H1 (cell line): ENCODE measurements around the gene TLR5. TPM values are rescaled to one million over a fixed set of nuclear protein-coding genes. Genes with fewer than 3 reads are reported as not detected.

ENCODE experiments used
- CTCF ChIA-PET: fragments of 300-600 bp; sonication (Branson Sonifier 250); formaldehyde crosslinking; loops from one replicate; lab custom pipeline; 2021; ENCODE audit not compliant: partially characterized antibody; lab: Charles Lee
- POLR2A ChIA-PET: fragments of 300-600 bp; sonication (Branson Sonifier 250); formaldehyde crosslinking; loops from one replicate; lab custom pipeline; 2021; ENCODE audit warnings: inconsistent platforms; ENCODE audit not compliant: partially characterized antibody; lab: Charles Lee
- DNase-seq, 2 experiments: peaks; one replicate each; pipeline versions ENCODE4 v3.0.0 to v3.0.0-alpha.2; 2010 to 2022; ENCODE audit warnings: low spot score in 2 of 2, low read depth in 1 of 2, mixed read lengths in 1 of 2
- FAIRE-seq: peaks from 2 replicates; lab custom pipeline; 2011; peaks lifted over from hg19 to GRCh38; lab: Jason Lieb, UNC
- H2AFZ ChIP-seq: 2 replicates; pipeline ENCODE4 v1.8.1; 2012; ENCODE audit warnings: low read length, inconsistent platforms
- H2AK5ac ChIP-seq: 2 replicates; pipeline ENCODE4 v1.6.1; 2013; ENCODE audit warnings: low read depth, low read length
- H2BK120ac ChIP-seq: replicated peaks from 2 replicates; pipeline ENCODE3; 2013; ENCODE audit warnings: low read depth, low read length, inconsistent platforms
- H2BK12ac ChIP-seq: 2 replicates; pipeline ENCODE4 v1.6.1; 2013; ENCODE audit warnings: low read depth, low read length
- H2BK15ac ChIP-seq: 2 replicates; pipeline ENCODE4 v1.6.1; 2013; ENCODE audit warnings: low read length
- H2BK20ac ChIP-seq: 2 replicates; pipeline ENCODE4 v1.6.1; 2013; ENCODE audit warnings: low read length
- H2BK5ac ChIP-seq: 2 replicates; pipeline ENCODE4 v1.6.1; 2013; ENCODE audit warnings: low read depth, low read length
- H3K14ac ChIP-seq: 2 replicates; pipeline ENCODE4 v1.6.1; 2013; ENCODE audit warnings: inconsistent platforms; ENCODE audit not compliant: insufficient read length
- H3K18ac ChIP-seq: 2 replicates; pipeline ENCODE4 v1.6.1; 2013; ENCODE audit warnings: low read length; ENCODE audit errors: extremely low read depth
- H3K23ac ChIP-seq: 2 replicates; pipeline ENCODE4 v1.6.1; 2013; ENCODE audit warnings: inconsistent platforms; ENCODE audit not compliant: insufficient read length
- H3K23me2 ChIP-seq: 2 replicates; pipeline ENCODE4 v1.6.1; 2013; ENCODE audit warnings: low read depth, low read length
- H3K27ac ChIP-seq: 2 replicates; pipeline ENCODE4 v1.6.1; 2011; ENCODE audit warnings: low read depth, low read length, inconsistent platforms
- H3K27me3 ChIP-seq, 4 experiments: replicated peaks in 1 of 4; 1 replicate in 1 of 4; 2 replicates in 3 of 4; pipeline versions ENCODE4 v1.6.1 to v1.8.1; 2011 to 2013; ENCODE audit warnings: low read length in 3 of 4, mild to moderate bottlenecking in 3 of 4, inconsistent platforms in 2 of 4, mixed read lengths in 2 of 4, moderate library complexity in 1 of 4; ENCODE audit not compliant: control insufficient read depth in 3 of 4, insufficient read depth in 3 of 4; ENCODE audit errors: extremely low read depth in 1 of 4
- H3K36me3 ChIP-seq, 4 experiments: 2 replicates each; pipeline versions ENCODE4 v1.6.1 to v1.8.1; 2011 to 2013; ENCODE audit warnings: mild to moderate bottlenecking in 4 of 4, low read length in 3 of 4, moderate library complexity in 2 of 4, control low read depth in 1 of 4, inconsistent platforms in 1 of 4; ENCODE audit not compliant: insufficient read depth in 4 of 4, control insufficient read depth in 2 of 4
- H3K4ac ChIP-seq: replicated peaks from 2 replicates; pipeline ENCODE3; 2013; ENCODE audit warnings: low read length, low read depth, mixed read lengths, inconsistent platforms; ENCODE audit not compliant: insufficient read length
- H3K4me1 ChIP-seq, 4 experiments: replicated peaks in 1 of 4; 1 replicate in 1 of 4; 2 replicates in 3 of 4; pipeline versions ENCODE4 v1.6.1 to v1.8.1; 2011 to 2013; ENCODE audit warnings: low read length in 3 of 4, inconsistent platforms in 2 of 4, mixed read lengths in 1 of 4; ENCODE audit not compliant: insufficient read depth in 4 of 4, control insufficient read depth in 3 of 4
- H3K4me2 ChIP-seq, 2 experiments: 2 replicates each; pipeline versions ENCODE4 v1.6.1 to v1.8.1; 2011 to 2013; ENCODE audit warnings: low read depth in 2 of 2, low read length in 2 of 2, control low read depth in 1 of 2, inconsistent platforms in 1 of 2, mild to moderate bottlenecking in 1 of 2; ENCODE audit not compliant: insufficient read depth in 1 of 2
- H3K4me3 ChIP-seq, 4 experiments: fragments of 200-600, 300-600 bp in 1 of 4; sonication (generic), shearing (Covaris generic), sonication (Bioruptor Twin) in 1 of 4; 2 replicates each; pipeline versions ENCODE4 v1.5.1 to v1.8.1; 2011 to 2016; ENCODE audit warnings: low read length in 4 of 4, low read depth in 3 of 4, control low read depth in 2 of 4, inconsistent platforms in 2 of 4, mild to moderate bottlenecking in 2 of 4, mixed read lengths in 1 of 4, moderate library complexity in 1 of 4; ENCODE audit not compliant: insufficient read depth in 2 of 4; ENCODE audit errors: extremely low read depth in 1 of 4
- H3K56ac ChIP-seq: replicated peaks from 2 replicates; pipeline ENCODE3; 2013; ENCODE audit warnings: low read depth, mild to moderate bottlenecking, mixed read lengths, low read length, inconsistent platforms; ENCODE audit not compliant: insufficient read length
- H3K79me1 ChIP-seq: 2 replicates; pipeline ENCODE4 v1.6.1; 2013; ENCODE audit warnings: low read depth, low read length, control low read depth
- H3K79me2 ChIP-seq, 2 experiments: 2 replicates each; pipeline versions ENCODE4 v1.6.1 to v1.8.1; 2012 to 2013; ENCODE audit warnings: low read length in 2 of 2, mild to moderate bottlenecking in 2 of 2, inconsistent platforms in 1 of 2; ENCODE audit not compliant: insufficient read depth in 2 of 2, control insufficient read depth in 1 of 2
- H3K9ac ChIP-seq, 4 experiments: replicated peaks in 1 of 4; 1 replicate in 1 of 4; 2 replicates in 3 of 4; pipeline versions ENCODE4 v1.6.1 to v1.8.1; 2011 to 2013; ENCODE audit warnings: low read depth in 3 of 4, low read length in 3 of 4, control low read depth in 2 of 4, mild to moderate bottlenecking in 2 of 4, moderate library complexity in 2 of 4, inconsistent platforms in 1 of 4; ENCODE audit errors: extremely low read depth in 1 of 4
- H3K9me3 ChIP-seq, 2 experiments: 2 replicates each; pipeline versions ENCODE4 v1.6.1 to v1.8.1; 2012 to 2013; ENCODE audit warnings: mild to moderate bottlenecking in 2 of 2, moderate library complexity in 2 of 2, control low read depth in 1 of 2, inconsistent platforms in 1 of 2, low read depth in 1 of 2, low read length in 1 of 2, mixed read lengths in 1 of 2; ENCODE audit not compliant: insufficient read depth in 2 of 2
- H4K20me1 ChIP-seq, 2 experiments: replicated peaks in 1 of 2; 2 replicates each; pipeline versions ENCODE3 to v1.8.1; 2011 to 2013; ENCODE audit warnings: inconsistent platforms in 2 of 2, low read length in 2 of 2, mild to moderate bottlenecking in 1 of 2; ENCODE audit not compliant: insufficient read depth in 2 of 2, control insufficient read depth in 1 of 2
- H4K5ac ChIP-seq: 2 replicates; pipeline ENCODE4 v1.6.1; 2013; ENCODE audit warnings: low read length, low read depth, mixed read lengths, inconsistent platforms; ENCODE audit not compliant: insufficient read length
- H4K8ac ChIP-seq: 2 replicates; pipeline ENCODE4 v1.8.0; 2013; ENCODE audit warnings: mild to moderate bottlenecking, moderate library complexity, low read length, inconsistent platforms; ENCODE audit not compliant: insufficient read depth; ENCODE audit errors: extremely low read depth
- H4K91ac ChIP-seq: replicated peaks from 2 replicates; pipeline ENCODE3; 2013; ENCODE audit warnings: low read length, mixed read lengths, inconsistent platforms; ENCODE audit not compliant: insufficient read length
- BACH1 ChIP-seq: IDR thresholded peaks from 2 replicates; pipeline ENCODE4 v1.6.1; 2012; ENCODE audit warnings: low read length, improper control_type of control experiment
- BCL11A ChIP-seq, 2 experiments: IDR thresholded peaks; one replicate each; pipeline ENCODE4 v1.6.1; 2011; ENCODE audit warnings: low read depth in 2 of 2, low read length in 2 of 2, mild to moderate bottlenecking in 2 of 2
- BRCA1 ChIP-seq: IDR thresholded peaks from 2 replicates; pipeline ENCODE4 v1.6.1; 2012; ENCODE audit warnings: low read depth, low read length, improper control_type of control experiment
- E2F6 ChIP-seq: IDR thresholded peaks from 2 replicates; pipeline ENCODE4 v1.6.1; 2012; ENCODE audit warnings: inconsistent platforms
- MAX ChIP-seq: IDR thresholded peaks from 2 replicates; pipeline ENCODE4 v1.6.1; 2012; ENCODE audit warnings: inconsistent platforms
- RFX5 ChIP-seq: IDR thresholded peaks from 2 replicates; pipeline ENCODE4 v1.6.1; 2011; ENCODE audit warnings: low read depth, low read length, improper control_type of control experiment, borderline replicate concordance
- SAP30 ChIP-seq: fragments of 300-600 bp; sonication (generic); IDR thresholded peaks from 2 replicates; pipeline ENCODE4 v1.7.1; 2012; ENCODE audit warnings: low read length, moderate library complexity, mild to moderate bottlenecking, inconsistent platforms; ENCODE audit not compliant: insufficient read depth, insufficient replicate concordance
- SP1 ChIP-seq: IDR thresholded peaks from 2 replicates; pipeline ENCODE4 v1.6.1; 2011; ENCODE audit warnings: low read depth, low read length
- SP4 ChIP-seq: IDR thresholded peaks from 2 replicates; pipeline ENCODE4 v1.6.1; 2012; ENCODE audit warnings: low read length, inconsistent platforms
- TEAD4 ChIP-seq: IDR thresholded peaks from 2 replicates; pipeline ENCODE4 v1.6.1; 2012; ENCODE audit warnings: low read depth, low read length, inconsistent platforms, mixed read lengths
- WGBS, 2 experiments: shearing (Covaris generic) in 1 of 2; methylation state at CpG; one replicate each; pipeline versions ENCODE4 v1.1.6 to v1.1.7; 2013 to 2015; ENCODE audit warnings: low lambda C conversion rate in 2 of 2, mixed read lengths in 2 of 2, inconsistent platforms in 1 of 2, low coverage in 1 of 2, missing lambda C conversion rate in 1 of 2; ENCODE audit not compliant: insufficient replicate concordance in 2 of 2, insufficient coverage in 1 of 2, insufficient read length in 1 of 2; ENCODE audit errors: extremely low coverage in 1 of 2, missing lambda C conversion rate in 1 of 2; 5-methylcytosine and 5-hydroxymethylcytosine counted together
- polyA plus RNA-seq, 7 experiments: library from polyadenylated mRNA; depleted of rRNA in 3 of 7; stranded (reverse) in 5 of 7; unstranded in 2 of 7; fragments of >200 nt in 5 of 7; fragments of 200-250 nt in 2 of 7; gene quantifications; 1 replicate in 5 of 7; 2 replicates in 1 of 7; 4 replicates in 1 of 7; pipeline versions ENCODE4 v1.2.1 to v1.2.3, GENCODE V29; 2011 to 2013; ENCODE audit warnings: missing spikeins in 2 of 7, mixed read lengths in 2 of 7
- total RNA-seq: library from RNA; stranded (reverse); fragmentation: NEBNext Ultra II Directional; extraction: Animal tissue kit (Norgen Biotek cat#: 25700); gene quantifications from 2 replicates; pipeline ENCODE4 v1.2.1, GENCODE V29; 2021

Gene TLR5
- total and polyA plus RNA-seq, 2 of the 8 experiments (the other 6 are each of a cell fraction or from before 2014, with no cell fraction given) = 0.35 to 0.74 TPM

- Histone ChIP-seq H2BK20ac (no peak overlapping the region), H4K91ac (no peak overlapping the region), H2BK5ac (no peak overlapping the region), H3K4me2 (no peak overlapping the region), H3K36me3 (no peaks in the 10 kb centered on the region), H3K27me3 (no peaks in the 10 kb centered on the region), H3K79me2 (no peaks in the 10 kb centered on the region), H3K27ac (no peak overlapping the region), H2AFZ (no peak overlapping the region), H3K23me2 (no peaks in the 10 kb centered on the region), H2BK120ac (no peak overlapping the region), H4K20me1 (no peaks in the 10 kb centered on the region), H4K8ac (no peak overlapping the region), H3K79me1 (no peaks in the 10 kb centered on the region), H4K5ac (no peak overlapping the region), H3K14ac (no peak overlapping the region), H3K56ac (no peak overlapping the region), H3K9me3 (no peaks in the 10 kb centered on the region), H3K9ac (no peak overlapping the region), H3K4me3 (no peak overlapping the region), H3K4me1 (no peaks in the 10 kb centered on the region), H3K23ac (no peak overlapping the region), H2AK5ac (no peak overlapping the region), H3K4ac (no peak overlapping the region), H3K18ac (no peak overlapping the region), H2BK15ac (no peak overlapping the region), H2BK12ac (no peak overlapping the region)
- WGBS, 2 experiments = 83% methylated on average over 3 of the region's 3 CpGs; no CpG with 5 or more reads in 1 of the 2 experiments
- FAIRE-seq (no peak), DNase-seq (no peak)
- ChIA-PET POLR2A (no interaction called here), CTCF (interaction anchor here (0.6 to 1.6 kb wide), 5 partner anchors 13 to 366 kb away, joined by 3 to 5 read pairs (median 4); no protein-coding TSS in a partner anchor)
- TF ChIP-seq SAP30 = no peak
- no peak for TF ChIP-seq RFX5
- TF ChIP-seq BRCA1 = no peak
- TF ChIP-seq SP4 = no peak
- no peak for TF ChIP-seq E2F6
- TF ChIP-seq TEAD4 = peak; percentile 48; the same call in 1 of the 2 replicates
- TF ChIP-seq BACH1 = 0 out of 2 replicates have a peak, but pooled peaks have one; percentile 19
- no peak for TF ChIP-seq MAX
- TF ChIP-seq SP1 = no peak
- no peak for TF ChIP-seq BCL11A (IDR thresholded peaks at IDR 0.05; ENCODE audit: low read depth in 2 of 2, low read length in 2 of 2)
Observed at GRCh38 chr1:223153177-223154119, 10.4 kb upstream of the TLR5 start.
